ENCODE results near the gene BMAL1. TPM values are rescaled to one million over a fixed set of nuclear protein-coding genes. Genes with fewer than 3 reads are reported as not detected.

Gene BMAL1
- total RNA-seq, 1 experiment from 2014 or later, result 9.3 TPM

GRCh38 chr11:13298765-13299164 lies 21.2 kb downstream of the BMAL1 start:
- Histone ChIP-seq H3K27me3 (no peaks in the 10 kb centered on the region), H3K9me3 (no peaks in the 10 kb centered on the region), H3K36me3 (no peaks in the 10 kb centered on the region), H3K4me3 (no peak overlapping the region)
- DNase-seq, result no peak

- no peak for DNase-seq
- no peaks in the 10 kb centered on the region for H3K36me3 ChIP-seq
- H3K27me3 ChIP-seq, result no peaks in the 10 kb centered on the region
- H3K4me3 ChIP-seq, result no peak overlapping the region
- no peaks in the 10 kb centered on the region for H3K9me3 ChIP-seq
Measured at GRCh38 chr11:13301522-13301921, 23.9 kb downstream of the BMAL1 start.

GRCh38 chr11:13302420-13302958 lies 24.9 kb downstream of the BMAL1 start:
- Histone ChIP-seq H3K36me3 (no peaks in the 10 kb centered on the region), H3K27me3 (no peaks in the 10 kb centered on the region), H3K4me3 (no peak overlapping the region), H3K9me3 (no peaks in the 10 kb centered on the region)
- DNase-seq, result no peak

GRCh38 chr11:13303668-13304649 lies 26.4 kb downstream of the BMAL1 start:
- H3K27me3 ChIP-seq, result no peaks in the 10 kb centered on the region
- no peaks in the 10 kb centered on the region for H3K9me3 ChIP-seq
- H3K36me3 ChIP-seq, result no peaks in the 10 kb centered on the region

GRCh38 chr11:13304655-13305335 lies 27.2 kb downstream of the BMAL1 start:
- Histone ChIP-seq H3K9me3 (no peaks in the 10 kb centered on the region), H3K27me3 (no peaks in the 10 kb centered on the region), H3K4me3 (no peak overlapping the region), H3K36me3 (no peaks in the 10 kb centered on the region)
- no peak for DNase-seq

More at GRCh38 chr11:13303668-13304649, 26.4 kb downstream of the BMAL1 start:
- DNase-seq, result no peak
- no peak overlapping the region for H3K4me3 ChIP-seq

GRCh38 chr11:13308704-13309103 lies 31.1 kb downstream of the BMAL1 start:
- no peak for DNase-seq
- no peaks in the 10 kb centered on the region for H3K9me3 ChIP-seq
- no peak overlapping the region for H3K4me3 ChIP-seq
- H3K27me3 ChIP-seq, result no peaks in the 10 kb centered on the region
- H3K36me3 ChIP-seq, result no peaks in the 10 kb centered on the region

- Histone ChIP-seq H3K9me3 (no peaks in the 10 kb centered on the region), H3K36me3 (no peaks in the 10 kb centered on the region), H3K4me3 (no peak overlapping the region), H3K27me3 (no peaks in the 10 kb centered on the region)
- no peak for DNase-seq
Measured at GRCh38 chr11:13309156-13309555, 31.6 kb downstream of the BMAL1 start.

GRCh38 chr11:13310443-13310842 lies 32.9 kb downstream of the BMAL1 start:
- no peak overlapping the region for H3K4me3 ChIP-seq
- DNase-seq, result no peak
- no peaks in the 10 kb centered on the region for H3K36me3 ChIP-seq
- no peaks in the 10 kb centered on the region for H3K9me3 ChIP-seq
- no peaks in the 10 kb centered on the region for H3K27me3 ChIP-seq

GRCh38 chr11:13311570-13311969 lies 34.0 kb downstream of the BMAL1 start:
- Histone ChIP-seq H3K9me3 (no peaks in the 10 kb centered on the region), H3K27me3 (no peaks in the 10 kb centered on the region)
- DNase-seq, result no peak

GRCh38 chr11:13313005-13313819 lies 35.6 kb downstream of the BMAL1 start:
- no peak for DNase-seq
- H3K36me3 ChIP-seq, result no peaks in the 10 kb centered on the region

More at GRCh38 chr11:13311570-13311969, 34.0 kb downstream of the BMAL1 start:
- Histone ChIP-seq H3K36me3 (no peaks in the 10 kb centered on the region), H3K4me3 (no peak overlapping the region)

GRCh38 chr11:13314676-13315394 lies 37.2 kb downstream of the BMAL1 start:
- Histone ChIP-seq H3K9me3 (no peaks in the 10 kb centered on the region), H3K36me3 (no peaks in the 10 kb centered on the region), H3K4me3 (no peak overlapping the region), H3K27me3 (no peaks in the 10 kb centered on the region)
- no peak for DNase-seq

More at GRCh38 chr11:13313005-13313819, 35.6 kb downstream of the BMAL1 start:
- Histone ChIP-seq H3K9me3 (no peaks in the 10 kb centered on the region), H3K27me3 (no peaks in the 10 kb centered on the region), H3K4me3 (no peak overlapping the region)

- no peaks in the 10 kb centered on the region for H3K27me3 ChIP-seq
- no peaks in the 10 kb centered on the region for H3K36me3 ChIP-seq
- no peak overlapping the region for H3K4me3 ChIP-seq
- no peaks in the 10 kb centered on the region for H3K9me3 ChIP-seq
- no peak for DNase-seq
Measured at GRCh38 chr11:13315517-13316432, 38.2 kb downstream of the BMAL1 start.

- DNase-seq, result peak; percentile 92
- no peak overlapping the region for H3K4me3 ChIP-seq
- H3K36me3 ChIP-seq, result no peaks in the 10 kb centered on the region
- H3K9me3 ChIP-seq, result no peaks in the 10 kb centered on the region
- no peaks in the 10 kb centered on the region for H3K27me3 ChIP-seq
Measured at GRCh38 chr11:13316528-13316961, 39.0 kb downstream of the BMAL1 start.

GRCh38 chr11:13317293-13318080 lies 39.9 kb downstream of the BMAL1 start:
- no peak for DNase-seq
- H3K27me3 ChIP-seq, result no peaks in the 10 kb centered on the region

More at GRCh38 chr11:13317293-13318080, 39.9 kb downstream of the BMAL1 start:
- H3K9me3 ChIP-seq, result no peaks in the 10 kb centered on the region
- H3K36me3 ChIP-seq, result no peaks in the 10 kb centered on the region
- no peak overlapping the region for H3K4me3 ChIP-seq

All from MG63 (cell line).